K562 (cell line): ENCODE measurements around the gene MPLKIP. TPM values are rescaled to one million over a fixed set of nuclear protein-coding genes. Genes with fewer than 3 reads are reported as not detected.

Experiments
- ATAC-seq: fragments of 200-7000 bp; cut with Tn5 transposase; 3 replicates; pipeline ENCODE4 v1.9.1; 2020; ENCODE audit warnings: moderate library complexity
- BruUV-seq: library from RNA; stranded (reverse); fragments of 400-500 nt; replicated peaks from 2 replicates; lab custom pipeline; 2021; lab: Mats Ljungman, UMichigan
- CTCF ChIA-PET: fragments of 300-600 bp; formaldehyde crosslinking; extraction: SDS; loops from one replicate; lab custom pipeline; 2021; ENCODE audit warnings: low intra/inter-chr PET ratio; lab: Yijun Ruan, JAX
- POLR2A ChIA-PET: fragments of 300-600, 350-650 bp; sonication (Branson Sonifier 250); formaldehyde crosslinking; extraction: SDS; loops from one replicate; lab custom pipeline; 2021; ENCODE audit warnings: antibody characterized with exemption, inconsistent platforms; lab: Yijun Ruan, JAX
- DNase-seq, 4 experiments: peaks; one replicate each; pipeline versions ENCODE4 v3.0.0 to v3.0.0-alpha.2; 2011 to 2018; ENCODE audit warnings: low spot score in 3 of 4, mixed read lengths in 3 of 4; ENCODE audit errors: extremely low read depth in 1 of 4
- FAIRE-seq: peaks from 2 replicates; lab custom pipeline; 2011; peaks lifted over from hg19 to GRCh38; lab: Jason Lieb, UNC
- H2AFZ ChIP-seq: 2 replicates; pipeline ENCODE4 v1.6.0; 2011; ENCODE audit warnings: low read depth, low read length, control low read depth, inconsistent platforms
- H3K27ac ChIP-seq: fragments of 200-600 bp; 3 replicates; pipeline ENCODE4 v1.8.0; 2011; ENCODE audit warnings: low read depth, mild to moderate bottlenecking, control low read depth, inconsistent platforms, low read length, moderate library complexity, mixed read lengths; ENCODE audit errors: extremely low read depth
- H3K27me3 ChIP-seq, 2 experiments: fragments of 300-600 bp in 1 of 2; 2 replicates in 1 of 2; 3 replicates in 1 of 2; pipeline versions ENCODE4 v1.6.0 to v1.8.0; 2011; ENCODE audit warnings: inconsistent platforms in 2 of 2, low read length in 2 of 2, mild to moderate bottlenecking in 1 of 2, mixed read lengths in 1 of 2, moderate library complexity in 1 of 2; ENCODE audit not compliant: control insufficient read depth in 2 of 2, insufficient read depth in 2 of 2
- H3K36me3 ChIP-seq: fragments of 300-600 bp; 3 replicates; pipeline ENCODE4 v1.8.0; 2011; ENCODE audit warnings: mild to moderate bottlenecking, low read length, inconsistent platforms; ENCODE audit not compliant: control insufficient read depth, insufficient read depth
- H3K4me1 ChIP-seq, 2 experiments: fragments of 200-600 bp in 1 of 2; replicated peaks in 1 of 2; 2 replicates in 1 of 2; 3 replicates in 1 of 2; pipeline versions ENCODE4 v1.5.1 to v1.8.0; 2011; ENCODE audit warnings: inconsistent platforms in 2 of 2, low read length in 2 of 2, mild to moderate bottlenecking in 1 of 2, mixed read lengths in 1 of 2, moderate library complexity in 1 of 2; ENCODE audit not compliant: control insufficient read depth in 2 of 2, insufficient read depth in 2 of 2
- H3K4me2 ChIP-seq: 2 replicates; pipeline ENCODE4 v1.6.1; 2011; ENCODE audit warnings: low read length, control low read depth, inconsistent platforms, mixed read lengths; ENCODE audit not compliant: insufficient read depth
- H3K4me3 ChIP-seq: fragments of 200-600 bp; sonication (generic), shearing (Covaris generic); 2 replicates; pipeline ENCODE4 v1.5.1; 2016; ENCODE audit warnings: control low read depth, inconsistent platforms
- H3K79me2 ChIP-seq: fragments of 200-600 bp; 3 replicates; pipeline ENCODE4 v1.8.0; 2011; ENCODE audit warnings: low read length, inconsistent platforms; ENCODE audit not compliant: control insufficient read depth, insufficient read depth
- H3K9ac ChIP-seq, 2 experiments: 2 replicates each; pipeline versions ENCODE4 v1.6.0 to v1.6.1; 2011; ENCODE audit warnings: low read depth in 2 of 2, low read length in 2 of 2, control low read depth in 1 of 2, inconsistent platforms in 1 of 2, mild to moderate bottlenecking in 1 of 2, mixed read lengths in 1 of 2; ENCODE audit not compliant: insufficient read depth in 1 of 2
- H3K9me1 ChIP-seq: one replicate; pipeline ENCODE4 v1.6.0; 2011; ENCODE audit warnings: inconsistent platforms, mild to moderate bottlenecking, low read length, moderate library complexity; ENCODE audit not compliant: control insufficient read depth, insufficient read depth
- H3K9me3 ChIP-seq: replicated peaks from 2 replicates; pipeline ENCODE4 v1.5.1; 2011; ENCODE audit warnings: low read depth, low read length, inconsistent platforms; ENCODE audit not compliant: control insufficient read depth, insufficient read depth
- H4K20me1 ChIP-seq: replicated peaks from 2 replicates; pipeline ENCODE4 v1.6.1; 2011; ENCODE audit warnings: low read length, inconsistent platforms, mixed read lengths; ENCODE audit not compliant: control insufficient read depth, insufficient read depth
- KLF1 ChIP-seq: fragments of 450-650 bp; IDR thresholded peaks from 2 replicates; pipeline ENCODE4 v1.6.1; 2016; ENCODE audit warnings: missing genetic modification characterization, missing compliant biosample characterization
- LCOR ChIP-seq: sonication (generic); formaldehyde crosslinking; IDR thresholded peaks from 2 replicates; pipeline ENCODE4 v1.8.0; 2022; ENCODE audit warnings: mild to moderate bottlenecking, missing genetic modification reagents
- MXI1 ChIP-seq: IDR thresholded peaks from 2 replicates; pipeline ENCODE4 v1.6.1; 2011; ENCODE audit warnings: low read depth, mild to moderate bottlenecking, improper control_type of control experiment, low read length
- NCOA2 ChIP-seq, 2 experiments: fragments of 450-650 bp; IDR thresholded peaks; 2 replicates each; pipeline ENCODE4 v1.6.1; 2018; ENCODE audit warnings: mild to moderate bottlenecking in 2 of 2, moderate library complexity in 1 of 2; ENCODE audit not compliant: partially characterized antibody in 2 of 2
- RUNX1 ChIP-seq: sonication (generic); IDR thresholded peaks from 2 replicates; pipeline ENCODE4 v1.6.1; 2016; ENCODE audit warnings: antibody characterized with exemption, low read depth
- SMARCC2 ChIP-seq: fragments of 450-650 bp; IDR thresholded peaks from 2 replicates; pipeline ENCODE4 v1.6.1; 2017; ENCODE audit warnings: antibody characterized with exemption, moderate library complexity, mild to moderate bottlenecking, low read depth
- TGIF2 ChIP-seq: sonication (generic); formaldehyde crosslinking; IDR thresholded peaks from 2 replicates; pipeline ENCODE4 v1.8.1; 2022; ENCODE audit warnings: mild to moderate bottlenecking, missing genetic modification reagents, moderate library complexity
- XRCC3 ChIP-seq: fragments of 450-650 bp; IDR thresholded peaks from 2 replicates; pipeline ENCODE4 v1.6.1; 2017; ENCODE audit warnings: mild to moderate bottlenecking, moderate library complexity
- ZNF3 ChIP-seq: fragments of 250-450 bp; sonication (Bioruptor Pico); IDR thresholded peaks from 2 replicates; pipeline ENCODE4 v1.5.0; 2021; ENCODE audit warnings: mild to moderate bottlenecking, moderate library complexity
- ZNF444 ChIP-seq: fragments of 250-450 bp; sonication (Bioruptor Pico); IDR thresholded peaks from 2 replicates; pipeline ENCODE4 v1.4.0; 2020; ENCODE audit warnings: mild to moderate bottlenecking, moderate library complexity
- WGBS: fragments of 100-300 bp; shearing (Covaris generic); methylation state at CpG from one replicate; pipeline ENCODE4 v1.1.6; 2016; ENCODE audit warnings: low coverage, mixed read lengths; ENCODE audit not compliant: insufficient coverage; ENCODE audit errors: missing lambda C conversion rate; 5-methylcytosine and 5-hydroxymethylcytosine counted together
- in situ Hi-C: fragments of 300-500 bp; cut with MboI; formaldehyde crosslinking; loops from 4 replicates; pipeline ENCODE4 v1.15.0; 2018; ENCODE audit warnings: inconsistent platforms, mixed read lengths
- intact Hi-C: fragments of 100-400 bp; cut with micrococcal nuclease; formaldehyde crosslinking; loops from 2 replicates; pipeline ENCODE4 v1.14.2; 2022
- polyA plus RNA-seq, 8 experiments: library from polyadenylated mRNA; depleted of rRNA in 4 of 8; stranded (reverse) in 5 of 8; unstranded in 3 of 8; fragments of >200 nt; fragmentation: Nextera tagmentation in 2 of 8; fragmentation: Illumina TruSeq in 1 of 8; extraction: Ambion mirVana in 2 of 8; extraction: Trizol in 1 of 8; gene quantifications; 2 replicates each; pipeline versions ENCODE4 v1.2.1 to v1.2.3, GENCODE V29; 2011 to 2014; ENCODE audit warnings: inconsistent platforms in 1 of 8, missing spikeins in 1 of 8
- total RNA-seq, 7 experiments: library from RNA; depleted of rRNA in 6 of 7; stranded (reverse); fragments of >200 nt in 6 of 7; fragmentation: Illumina TruSeq in 2 of 7; extraction: Trizol in 2 of 7; gene quantifications; 2 replicates each; pipeline versions ENCODE4 v1.2.1 to v1.2.3, GENCODE V29; 2011 to 2021; ENCODE audit warnings: low replicate concordance in 1 of 7

MPLKIP gene
- total and polyA plus RNA-seq, 9 of the 15 experiments (the other 6 are each of a cell fraction or from before 2014, with no cell fraction given) = 5.6 to 127 (median 44.2) TPM

GRCh38 chr7:40138973-40139372 lies 4.6 kb upstream of the MPLKIP start:
- H3K4me3 ChIP-seq = no peak overlapping the region
- intact Hi-C loops = no loop called here
- no peak for DNase-seq
- POLR2A ChIA-PET = no interaction called here
- H3K36me3 ChIP-seq = no peaks in the 10 kb centered on the region
- in situ Hi-C loops = no loop called here
- CTCF ChIA-PET = no interaction called here
- no peaks in the 10 kb centered on the region; a peak in 2 of 5 replicates for H3K27me3 ChIP-seq
- ATAC-seq = no peak
- no peak for TF ChIP-seq TGIF2
- TF ChIP-seq MXI1 = no peak
- no peak for TF ChIP-seq NCOA2 (IDR thresholded peaks at IDR 0.05; ENCODE audit: partially characterized antibody in 2 of 2)
- no peak for TF ChIP-seq ZNF444 (CRISPR knock-in tag)
- TF ChIP-seq KLF1 (tag) = no peak
- TF ChIP-seq SMARCC2 = no peak
- no peak for TF ChIP-seq XRCC3
- TF ChIP-seq LCOR (CRISPR knock-in tag) = no peak
- no peak for TF ChIP-seq RUNX1
- no peak for TF ChIP-seq ZNF3 (CRISPR knock-in tag)
- peaks cover 0 to 6% of the 10 kb centered on the region in 2 experiments; a peak in 2 of 5 replicates for H3K4me1 ChIP-seq
- no peaks in the 10 kb centered on the region for H4K20me1 ChIP-seq
- H3K9me3 ChIP-seq = no peaks in the 10 kb centered on the region
- H3K9ac ChIP-seq = no peak overlapping the region
- H3K9me1 ChIP-seq = no peaks in the 10 kb centered on the region
- WGBS = 5% methylated on average over 5 of the region's 5 CpGs
- H3K79me2 ChIP-seq = peaks cover 7% of the 10 kb centered on the region
- no peak for FAIRE-seq
- H3K27ac ChIP-seq = no peak overlapping the region
- no peak overlapping the region for H2AFZ ChIP-seq
- no peak overlapping the region for H3K4me2 ChIP-seq
- no TSS peak for BruUV-seq
